Uterus (tissue), 2 donors: Measurements from ENCODE around the gene SLC39A10.

Experiments used
- POLR2A ChIP-seq, 2 donors: fragments of 450-650 bp; IDR thresholded peaks; one replicate each; pipeline ENCODE4 v1.6.1; 2016; ENCODE audit warnings: antibody characterized with exemption in 2 of 2, mild to moderate bottlenecking in 1 of 2, moderate library complexity in 1 of 2
- TF ChIP-seq, protein P1 (sequence below), 4 experiments: fragments of 200-600 bp in 2 of 4; fragments of 450-650 bp in 2 of 4; sonication (generic) in 2 of 4; IDR thresholded peaks; one replicate each; pipeline ENCODE4 v1.5.1; 2016 to 2019; ENCODE audit warnings: antibody characterized with exemption in 4 of 4, mild to moderate bottlenecking in 2 of 4, moderate library complexity in 1 of 4

DNA sequence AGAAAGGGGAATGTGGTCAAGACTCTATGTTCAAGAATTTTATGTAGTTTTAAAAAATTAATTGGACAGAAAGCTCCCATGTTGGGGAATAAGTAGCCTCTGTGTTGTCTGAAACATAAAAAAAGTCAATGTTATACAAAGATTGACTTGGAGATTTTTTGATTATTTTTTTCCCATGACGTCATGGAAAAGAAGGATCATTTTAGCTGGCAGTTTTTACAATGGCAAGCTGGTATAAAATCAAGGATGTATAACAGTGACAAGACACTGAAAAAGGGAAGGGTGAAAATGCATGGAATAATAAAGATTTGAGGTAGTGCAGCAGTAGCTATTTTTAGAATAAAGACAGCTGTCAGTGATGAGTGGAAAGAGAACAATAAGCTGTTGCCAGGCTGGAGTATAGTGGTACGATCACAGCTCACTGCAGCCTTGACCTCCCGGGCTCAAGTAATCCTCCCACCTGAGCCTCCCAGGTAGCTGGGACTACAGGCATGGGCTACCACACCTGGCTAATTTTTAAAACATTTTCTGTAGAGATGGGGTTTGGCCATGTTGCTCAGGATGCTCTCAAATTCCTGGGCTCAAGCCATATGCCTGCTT lies 9.2 kb downstream of the SLC39A10 start:
- TF ChIP-seq, protein P1, sequence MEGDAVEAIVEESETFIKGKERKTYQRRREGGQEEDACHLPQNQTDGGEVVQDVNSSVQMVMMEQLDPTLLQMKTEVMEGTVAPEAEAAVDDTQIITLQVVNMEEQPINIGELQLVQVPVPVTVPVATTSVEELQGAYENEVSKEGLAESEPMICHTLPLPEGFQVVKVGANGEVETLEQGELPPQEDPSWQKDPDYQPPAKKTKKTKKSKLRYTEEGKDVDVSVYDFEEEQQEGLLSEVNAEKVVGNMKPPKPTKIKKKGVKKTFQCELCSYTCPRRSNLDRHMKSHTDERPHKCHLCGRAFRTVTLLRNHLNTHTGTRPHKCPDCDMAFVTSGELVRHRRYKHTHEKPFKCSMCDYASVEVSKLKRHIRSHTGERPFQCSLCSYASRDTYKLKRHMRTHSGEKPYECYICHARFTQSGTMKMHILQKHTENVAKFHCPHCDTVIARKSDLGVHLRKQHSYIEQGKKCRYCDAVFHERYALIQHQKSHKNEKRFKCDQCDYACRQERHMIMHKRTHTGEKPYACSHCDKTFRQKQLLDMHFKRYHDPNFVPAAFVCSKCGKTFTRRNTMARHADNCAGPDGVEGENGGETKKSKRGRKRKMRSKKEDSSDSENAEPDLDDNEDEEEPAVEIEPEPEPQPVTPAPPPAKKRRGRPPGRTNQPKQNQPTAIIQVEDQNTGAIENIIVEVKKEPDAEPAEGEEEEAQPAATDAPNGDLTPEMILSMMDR (IDR thresholded peaks at IDR 0.05), result no peak
- no peak for TF ChIP-seq POLR2A (IDR thresholded peaks at IDR 0.05)
